A549 (cell line): Measurements from ENCODE around the gene EXOC6. TPM values are rescaled to one million over a fixed set of nuclear protein-coding genes. Genes with fewer than 3 reads are reported as not detected.
A peak's percentile ranks its signal among the peaks of the same experiment; 100 is the strongest.

Experiments
- ATAC-seq, 2 experiments: fragments of 200-7000 bp in 1 of 2; fragments of >200 bp in 1 of 2; cut with Nextera tagmentation in 1 of 2; cut with Tn5 transposase in 1 of 2; 3 replicates each; pipeline versions ENCODE4 v1.8.0 to v1.9.1; 2018 to 2020; ENCODE audit warnings: mild to moderate bottlenecking in 1 of 2, moderate library complexity in 1 of 2
- CTCF ChIA-PET: fragments of 300-600 bp; sonication (Branson Sonifier 250); formaldehyde crosslinking; extraction: SDS; loops from one replicate; lab custom pipeline; 2021; ENCODE audit warnings: antibody characterized with exemption, inconsistent platforms; lab: Yijun Ruan, JAX
- POLR2A ChIA-PET: fragments of 350-600 bp; formaldehyde crosslinking; extraction: SDS; loops from one replicate; lab custom pipeline; 2021; ENCODE audit warnings: antibody characterized with exemption, inconsistent platforms; lab: Yijun Ruan, JAX
- DNase-seq, 2 experiments: peaks; one replicate each; pipeline versions ENCODE4 v3.0.0 to v3.0.0-alpha.2; 2011 to 2016; ENCODE audit warnings: low read depth in 1 of 2, low spot score in 1 of 2
- FAIRE-seq: peaks from 2 replicates; lab custom pipeline; 2011; peaks lifted over from hg19 to GRCh38; lab: Jason Lieb, UNC
- H3K27ac ChIP-seq, 2 experiments: fragments of >200 bp; sonication (Bioruptor Twin); formaldehyde crosslinking; 3 replicates each; pipeline ENCODE4 v1.5.1; 2016 to 2017
- H3K4me1 ChIP-seq: fragments of >200 bp; sonication (Bioruptor Twin); formaldehyde crosslinking; 3 replicates; pipeline ENCODE4 v1.6.1; 2016
- H3K4me2 ChIP-seq: fragments of >200 bp; sonication (Bioruptor Twin); formaldehyde crosslinking; 3 replicates; pipeline ENCODE4 v1.6.1; 2016
- H3K4me3 ChIP-seq: fragments of >200 bp; sonication (Bioruptor Twin); formaldehyde crosslinking; 3 replicates; pipeline ENCODE4 v1.5.1; 2016
- H3K9me3 ChIP-seq: fragments of >200 bp; sonication (Bioruptor Twin); formaldehyde crosslinking; 3 replicates; pipeline ENCODE4 v1.6.1; 2016
- BHLHE40 ChIP-seq: IDR thresholded peaks from 2 replicates; pipeline ENCODE4 v1.6.1; 2012; ENCODE audit warnings: low read depth, low read length, inconsistent platforms
- CHD4 ChIP-seq: fragments of 200-600 bp; sonication (generic); IDR thresholded peaks from 2 replicates; pipeline ENCODE4 v1.6.1; 2016; ENCODE audit warnings: antibody characterized with exemption, mild to moderate bottlenecking, borderline replicate concordance
- EHF ChIP-seq: fragments of 250-450 bp; sonication (Bioruptor Pico); IDR thresholded peaks from 2 replicates; pipeline ENCODE4 v1.5.0; 2020; ENCODE audit warnings: mild to moderate bottlenecking
- EHMT2 ChIP-seq: fragments of 200-600 bp; sonication (generic); IDR thresholded peaks from 2 replicates; pipeline ENCODE4 v1.6.1; 2016; ENCODE audit warnings: antibody characterized with exemption, low read depth, mild to moderate bottlenecking, moderate library complexity
- HDAC2 ChIP-seq: fragments of 200-600 bp; sonication (generic); IDR thresholded peaks from 2 replicates; pipeline ENCODE4 v1.6.1; 2016
- HOXA7 ChIP-seq: fragments of 250-450 bp; sonication (Bioruptor Pico); IDR thresholded peaks from 2 replicates; pipeline ENCODE4 v1.5.0; 2020; ENCODE audit warnings: mild to moderate bottlenecking, moderate library complexity
- HOXB13 ChIP-seq: fragments of 250-450 bp; sonication (Bioruptor Pico); IDR thresholded peaks from 2 replicates; pipeline ENCODE4 v1.5.0; 2020; ENCODE audit warnings: low read depth, mild to moderate bottlenecking, moderate library complexity
- JUNB ChIP-seq: fragments of >200 bp; sonication (Bioruptor Twin); formaldehyde crosslinking; IDR thresholded peaks from 2 replicates; pipeline ENCODE4 v1.6.1; 2016
- KDM1A ChIP-seq: fragments of 200-600 bp; sonication (generic); IDR thresholded peaks from 2 replicates; pipeline ENCODE4 v1.6.1; 2016; ENCODE audit warnings: low read depth, mild to moderate bottlenecking
- KDM5A ChIP-seq: fragments of 200-600 bp; sonication (generic); IDR thresholded peaks from 2 replicates; pipeline ENCODE4 v1.6.1; 2016; ENCODE audit warnings: antibody characterized with exemption, mild to moderate bottlenecking
- MAFK ChIP-seq: fragments of 450-650 bp; IDR thresholded peaks from 2 replicates; pipeline ENCODE4 v1.6.1; 2014; ENCODE audit not compliant: partially characterized antibody
- POLR2AphosphoS2 ChIP-seq: conservative IDR thresholded peaks from 2 replicates; pipeline ENCODE4 v1.6.1; 2012; ENCODE audit warnings: low read length, improper control_type of control experiment, inconsistent platforms
- RAD21 ChIP-seq, 2 experiments: fragments of >200 bp in 1 of 2; sonication (Bioruptor Twin) in 1 of 2; formaldehyde crosslinking in 1 of 2; IDR thresholded peaks in 1 of 2; conservative IDR thresholded peaks in 1 of 2; 2 replicates in 1 of 2; 3 replicates in 1 of 2; pipeline ENCODE4 v1.6.1; 2012 to 2018; ENCODE audit warnings: inconsistent platforms in 1 of 2
- RCOR1 ChIP-seq: fragments of 150-350 bp; IDR thresholded peaks from 2 replicates; pipeline ENCODE4 v1.6.1; 2014; ENCODE audit warnings: antibody characterized with exemption, low read length, low read depth
- RNF2 ChIP-seq: fragments of 200-600 bp; sonication (generic); IDR thresholded peaks from 2 replicates; pipeline ENCODE4 v1.6.1; 2016; ENCODE audit warnings: low read depth, mild to moderate bottlenecking, antibody characterized with exemption, moderate library complexity, borderline replicate concordance
- SMC3 ChIP-seq: fragments of >200 bp; sonication (Bioruptor Twin); formaldehyde crosslinking; IDR thresholded peaks from 3 replicates; pipeline ENCODE4 v1.6.1; 2018; ENCODE audit warnings: inconsistent platforms
- ZNF302 ChIP-seq: fragments of 250-450 bp; sonication (Bioruptor Pico); IDR thresholded peaks from 2 replicates; pipeline ENCODE4 v1.9.0; 2021; ENCODE audit warnings: inconsistent platforms, mild to moderate bottlenecking, moderate library complexity
- WGBS: methylation state at CpG from one replicate; pipeline ENCODE4 v1.1.6; 2017; ENCODE audit errors: missing lambda C conversion rate; 5-methylcytosine and 5-hydroxymethylcytosine counted together
- polyA plus RNA-seq, 4 experiments: library from polyadenylated mRNA; depleted of rRNA in 3 of 4; stranded (reverse); fragments of >200 nt; fragmentation: RNase III in 1 of 4; extraction: RNeasy Plus Mini Kit Qiagen cat#74134 plus additional on column Dnase treatment in 1 of 4; gene quantifications; 2 replicates in 3 of 4; 3 replicates in 1 of 4; pipeline ENCODE4 v1.2.3, GENCODE V29; 2011 to 2017
- TF ChIP-seq, protein P1 (sequence below): fragments of 150-350 bp; IDR thresholded peaks from 2 replicates; pipeline ENCODE4 v1.6.1; 2014; ENCODE audit warnings: low read depth, mild to moderate bottlenecking, low read length
- TF ChIP-seq, protein P2 (sequence below): fragments of 450-650 bp; IDR thresholded peaks from 2 replicates; pipeline ENCODE4 v1.6.1; 2014; ENCODE audit warnings: antibody characterized with exemption
- TF ChIP-seq, protein P3 (sequence below): IDR thresholded peaks from 2 replicates; pipeline ENCODE4 v1.6.1; 2012; ENCODE audit warnings: low read depth, borderline replicate concordance

EXOC6 gene
- polyA plus RNA-seq, 2 of the 4 experiments (the other 2 are of a cell fraction) = 16.8 to 48.5 TPM

DNA sequence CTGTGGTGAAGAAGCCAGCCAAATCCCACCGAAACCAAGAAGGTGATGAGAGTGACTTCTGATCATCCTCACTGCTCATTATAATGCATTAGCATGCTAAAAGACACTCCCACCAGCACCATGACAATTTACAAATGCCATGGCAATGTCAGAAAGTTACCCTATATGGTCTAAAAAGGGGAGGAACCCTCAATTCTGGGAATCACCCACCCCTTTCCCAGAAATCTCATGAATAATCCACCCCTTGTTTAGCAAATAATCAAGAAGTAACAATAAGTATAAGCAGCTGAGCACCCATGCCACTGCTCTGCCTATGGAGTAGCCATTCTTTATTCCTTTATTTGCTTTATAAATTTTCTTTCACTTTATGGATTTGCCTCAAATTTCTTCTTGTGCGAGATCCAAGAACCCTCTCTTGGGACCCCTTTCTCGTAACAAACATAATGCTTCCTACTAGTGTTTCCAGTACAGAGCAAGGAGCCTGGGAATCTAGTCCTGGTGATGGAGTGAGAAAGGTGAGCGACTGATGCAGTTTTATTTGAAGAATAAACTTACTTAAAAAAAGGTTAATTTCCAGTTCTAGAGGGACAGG is 18.4 kb upstream of the EXOC6 start:
- Histone ChIP-seq H3K27ac (no peak overlapping the region), H3K4me3 (no peak overlapping the region), H3K4me1 (peaks cover 3% of the 10 kb centered on the region; the same call in 2 of the 3 replicates), H3K4me2 (no peak overlapping the region), H3K9me3 (no peaks in the 10 kb centered on the region)
- ChIA-PET POLR2A (no interaction called here), CTCF (interaction anchor here (1.0 kb wide), 1 partner anchor 13 kb away, joined by 3 read pairs; no protein-coding TSS in a partner anchor)
- WGBS = 88% methylated on average over 4 of the region's 4 CpGs
- FAIRE-seq (no peak), DNase-seq (no peak), ATAC-seq (no peak)
- no peak for TF ChIP-seq RAD21 (conservative IDR thresholded peaks at IDR 0.05 in 1 of 2, IDR thresholded peaks at IDR 0.05 in 1 of 2)

DNA sequence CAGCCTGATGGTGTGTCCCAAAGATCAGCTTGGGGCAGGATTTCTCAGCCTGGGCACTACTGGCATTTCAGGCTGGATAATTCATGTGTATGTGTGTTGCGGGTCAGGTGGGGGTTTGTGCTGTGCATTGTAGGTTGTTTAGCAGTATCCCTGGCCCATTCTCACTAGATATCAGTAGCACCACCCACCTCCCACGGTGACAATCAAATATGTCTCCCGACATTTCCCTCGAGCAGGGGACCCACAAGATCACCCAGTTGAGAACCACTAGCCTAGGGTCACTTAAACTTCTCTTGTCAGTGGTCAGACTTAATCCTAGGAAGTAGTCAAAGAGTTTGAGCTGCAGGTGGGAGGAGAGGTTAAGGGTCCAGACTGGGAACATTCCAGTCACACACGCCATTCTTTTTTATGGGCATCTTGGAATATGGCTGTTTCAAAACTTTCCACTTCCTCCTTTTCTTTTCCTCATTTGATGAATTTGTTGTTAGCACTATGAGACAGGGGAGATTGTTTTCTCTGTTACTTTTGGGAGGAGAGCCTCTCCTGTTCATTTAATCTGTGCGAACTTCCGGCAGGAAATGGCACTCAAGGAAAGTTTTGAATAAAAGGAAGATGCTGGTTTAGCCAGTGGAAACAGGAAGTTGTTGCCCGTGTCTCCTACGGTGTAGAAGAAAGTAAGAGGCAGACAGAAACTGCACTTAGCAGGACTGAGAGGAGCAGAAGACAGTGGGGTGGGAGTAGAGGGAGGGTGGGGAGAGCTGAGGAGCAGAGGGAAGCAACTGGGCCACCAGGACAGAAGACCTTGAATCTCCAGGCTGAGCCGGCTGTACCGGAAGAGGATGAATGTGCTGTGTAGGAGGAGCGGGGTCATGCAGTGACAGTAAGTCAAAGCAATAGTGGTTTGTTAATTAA is 17.6 kb upstream of the EXOC6 start:
- WGBS = 87% methylated on average over 12 of the region's 12 CpGs
- DNase-seq (no peak), FAIRE-seq (no peak), ATAC-seq (no peak)
- peak overlapping the region in 1 of 2 experiments; percentile 10; a peak in 2 of 6 replicates for H3K27ac ChIP-seq
- CTCF ChIA-PET = interaction anchor here (1.0 kb wide), 1 partner anchor 12 kb away, joined by 3 read pairs; no protein-coding TSS in a partner anchor
- no peak overlapping the region for H3K4me3 ChIP-seq
- TF ChIP-seq POLR2AphosphoS2 (no peak), MAFK (no peak), EHF (CRISPR knock-in tag) (no peak), JUNB (no peak), HOXA7 (CRISPR knock-in tag) (no peak), KDM1A (no peak), SMC3 (no peak), KDM5A (no peak), RAD21 (conservative IDR thresholded peaks at IDR 0.05 in 1 of 2, IDR thresholded peaks at IDR 0.05 in 1 of 2) (no peak), CHD4 (no peak), ZNF302 (CRISPR knock-in tag) (no peak)
- TF ChIP-seq, protein P1, sequence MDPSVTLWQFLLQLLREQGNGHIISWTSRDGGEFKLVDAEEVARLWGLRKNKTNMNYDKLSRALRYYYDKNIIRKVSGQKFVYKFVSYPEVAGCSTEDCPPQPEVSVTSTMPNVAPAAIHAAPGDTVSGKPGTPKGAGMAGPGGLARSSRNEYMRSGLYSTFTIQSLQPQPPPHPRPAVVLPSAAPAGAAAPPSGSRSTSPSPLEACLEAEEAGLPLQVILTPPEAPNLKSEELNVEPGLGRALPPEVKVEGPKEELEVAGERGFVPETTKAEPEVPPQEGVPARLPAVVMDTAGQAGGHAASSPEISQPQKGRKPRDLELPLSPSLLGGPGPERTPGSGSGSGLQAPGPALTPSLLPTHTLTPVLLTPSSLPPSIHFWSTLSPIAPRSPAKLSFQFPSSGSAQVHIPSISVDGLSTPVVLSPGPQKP = no peak
- TF ChIP-seq, protein P2, sequence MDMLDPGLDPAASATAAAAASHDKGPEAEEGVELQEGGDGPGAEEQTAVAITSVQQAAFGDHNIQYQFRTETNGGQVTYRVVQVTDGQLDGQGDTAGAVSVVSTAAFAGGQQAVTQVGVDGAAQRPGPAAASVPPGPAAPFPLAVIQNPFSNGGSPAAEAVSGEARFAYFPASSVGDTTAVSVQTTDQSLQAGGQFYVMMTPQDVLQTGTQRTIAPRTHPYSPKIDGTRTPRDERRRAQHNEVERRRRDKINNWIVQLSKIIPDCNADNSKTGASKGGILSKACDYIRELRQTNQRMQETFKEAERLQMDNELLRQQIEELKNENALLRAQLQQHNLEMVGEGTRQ = no peak
- no peak overlapping the region for H3K4me2 ChIP-seq
- POLR2A ChIA-PET = no interaction called here
- H3K9me3 ChIP-seq = no peaks in the 10 kb centered on the region
- peaks cover 11% of the 10 kb centered on the region for H3K4me1 ChIP-seq

DNA sequence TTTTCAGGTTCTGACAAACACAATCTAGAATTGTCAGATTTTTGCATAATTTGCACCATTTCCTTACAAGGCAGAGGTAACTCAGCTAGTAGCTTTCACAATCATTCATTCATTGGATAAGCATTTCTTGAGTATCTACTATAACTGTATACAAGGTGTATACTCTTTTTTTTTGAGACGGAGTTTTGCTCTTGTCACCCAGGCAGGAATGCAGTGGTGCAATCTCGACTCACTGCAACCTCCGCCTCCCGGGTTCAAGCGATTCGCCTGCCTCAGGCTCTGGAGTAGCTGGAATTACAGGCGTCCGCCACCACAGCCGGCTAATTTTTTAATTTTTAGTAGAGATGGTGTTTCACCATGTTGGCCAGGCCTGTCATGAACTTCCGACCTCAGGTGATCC is 16.2 kb upstream of the EXOC6 start:
- Histone ChIP-seq H3K27ac (no peak overlapping the region), H3K9me3 (no peaks in the 10 kb centered on the region), H3K4me2 (no peak overlapping the region), H3K4me1 (peaks cover 11% of the 10 kb centered on the region), H3K4me3 (no peak overlapping the region)
- ATAC-seq (no peak), FAIRE-seq (no peak), DNase-seq (no peak)
- ChIA-PET CTCF (interaction anchor here (1.6 to 3.8 kb wide), 2 partner anchors 11 to 16 kb away, joined by 6 to 21 read pairs; partner anchors contain the start of gene EXOC6), POLR2A (no interaction called here)
- WGBS = 95% methylated on average over 10 of the region's 10 CpGs
- TF ChIP-seq BHLHE40 (no peak), HOXB13 (no peak), EHMT2 (no peak), RCOR1 (no peak), RNF2 (no peak), HDAC2 (no peak)
- TF ChIP-seq, protein P3, sequence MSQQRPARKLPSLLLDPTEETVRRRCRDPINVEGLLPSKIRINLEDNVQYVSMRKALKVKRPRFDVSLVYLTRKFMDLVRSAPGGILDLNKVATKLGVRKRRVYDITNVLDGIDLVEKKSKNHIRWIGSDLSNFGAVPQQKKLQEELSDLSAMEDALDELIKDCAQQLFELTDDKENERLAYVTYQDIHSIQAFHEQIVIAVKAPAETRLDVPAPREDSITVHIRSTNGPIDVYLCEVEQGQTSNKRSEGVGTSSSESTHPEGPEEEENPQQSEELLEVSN = no peak
